HG03520 (cell line): ENCODE measurements around the gene CDK4.

Experiments used
- ATAC-seq: cut with Tn5 transposase; IDR thresholded peaks from one replicate; pipeline ENCODE4 v1.9.1; 2021; ENCODE audit warnings: mild to moderate bottlenecking, moderate library complexity; ENCODE audit not compliant: unreplicated experiment

The CDK4 gene

GRCh38 chr12:57772429-57773322, 20.6 kb upstream of the CDK4 start, which contains the start of gene EEF1AKMT3:
TSS of gene EEF1AKMT3 (plus strand) at chr12:57772614. CDS start at chr12:57772725, 111 bp downstream.
- peak; percentile 4 for ATAC-seq

GRCh38 chr12:57771873-57772428, 19.8 kb upstream of the CDK4 start, which contains the start of gene METTL1:
TSS of gene METTL1 (minus strand) at chr12:57772105. CDS start at chr12:57772083, 22 bp downstream.
- ATAC-seq: peak; percentile 78

DNA sequence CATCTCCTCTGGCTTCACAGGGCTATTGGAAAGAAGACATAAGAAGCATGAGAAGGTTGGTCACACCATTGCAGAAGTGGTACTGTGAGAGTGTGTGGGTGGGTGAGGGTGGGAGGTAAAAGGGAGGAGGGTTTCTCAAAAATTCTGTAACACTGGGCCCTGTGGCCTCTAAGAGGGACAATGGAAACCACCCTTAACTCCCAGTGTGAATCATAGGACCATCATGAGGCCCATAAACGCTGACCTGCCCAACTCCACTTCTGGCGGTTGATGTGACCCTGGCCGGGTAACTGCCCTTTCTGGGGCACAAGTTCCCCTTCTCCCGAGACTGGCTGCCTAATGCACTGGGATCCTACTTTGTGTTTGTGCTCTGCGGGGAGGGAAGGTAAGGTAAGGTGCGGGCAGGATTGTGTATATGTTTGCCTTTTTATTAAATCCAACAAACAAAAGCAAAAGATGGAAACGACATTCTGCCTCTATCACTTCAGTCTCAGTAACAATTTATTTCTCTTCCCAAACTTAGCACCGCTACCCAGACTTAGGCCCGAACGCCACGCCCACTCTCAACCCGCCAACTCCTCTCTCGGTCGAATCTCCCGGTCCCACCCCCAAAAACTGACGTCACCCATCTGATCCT, 19.2 kb upstream of the CDK4 start:
- peak; percentile 65 for ATAC-seq

DNA sequence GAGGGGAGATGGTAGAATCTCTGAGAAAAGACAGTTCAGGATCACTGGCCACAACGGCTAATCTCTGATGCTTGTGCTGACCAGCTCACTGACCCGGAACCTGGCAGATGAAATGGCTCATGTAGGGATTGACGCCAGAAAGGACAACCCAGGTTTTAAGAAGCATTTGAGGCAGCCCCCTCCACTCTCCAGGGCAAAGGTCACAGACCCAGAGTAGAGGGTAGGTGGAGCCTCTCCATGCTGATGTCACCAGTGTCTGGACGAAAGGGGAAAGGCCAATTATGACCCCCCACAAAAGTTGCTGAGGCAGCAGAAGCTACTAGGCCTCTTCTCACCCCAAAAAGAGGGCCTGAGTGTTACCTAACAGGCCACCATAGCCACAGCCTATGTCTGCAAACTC, 18.6 kb upstream of the CDK4 start:
- ATAC-seq: no peak

GRCh38 chr12:57769594-57769993, 17.5 kb upstream of the CDK4 start:
- no peak for ATAC-seq

DNA sequence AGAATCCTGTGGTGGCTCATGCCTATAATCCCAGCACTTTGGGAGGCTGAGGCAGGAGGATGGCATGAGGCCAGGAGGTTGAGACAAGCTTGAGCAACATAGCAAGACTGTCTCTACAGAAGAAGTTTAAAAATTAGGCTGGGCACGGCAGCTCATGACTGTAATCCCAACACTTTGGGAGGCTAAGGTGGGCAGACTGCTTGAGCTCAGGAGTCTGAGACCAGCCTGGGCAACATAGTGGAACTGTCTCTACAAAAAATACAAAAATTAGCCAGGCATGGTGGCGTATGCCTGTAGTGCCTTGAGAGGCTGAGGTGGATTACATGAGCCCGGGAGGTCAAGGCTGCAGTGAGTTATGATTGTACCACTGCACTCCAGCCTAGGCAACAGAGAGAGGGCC, 15.8 kb upstream of the CDK4 start:
- no peak for ATAC-seq

DNA sequence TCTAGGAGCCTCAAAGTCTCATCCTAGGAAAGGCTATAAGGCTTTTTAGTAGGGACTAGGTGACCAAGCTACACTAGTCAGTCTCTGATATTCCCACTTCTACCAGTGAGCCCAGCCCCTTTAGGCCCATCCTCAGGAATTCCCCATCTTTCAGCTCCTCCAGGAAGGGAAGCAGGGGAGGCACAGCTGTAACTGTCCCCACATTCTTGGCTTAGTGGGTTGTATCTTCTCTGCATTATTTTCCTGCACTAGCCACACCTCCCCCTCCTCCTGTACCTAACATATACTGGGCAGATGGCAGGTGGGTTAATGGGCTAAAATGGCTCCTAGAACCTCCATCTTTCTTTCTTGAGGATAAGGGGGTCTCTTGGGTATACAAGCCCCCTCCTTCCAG, 15.2 kb upstream of the CDK4 start:
- no peak for ATAC-seq

DNA sequence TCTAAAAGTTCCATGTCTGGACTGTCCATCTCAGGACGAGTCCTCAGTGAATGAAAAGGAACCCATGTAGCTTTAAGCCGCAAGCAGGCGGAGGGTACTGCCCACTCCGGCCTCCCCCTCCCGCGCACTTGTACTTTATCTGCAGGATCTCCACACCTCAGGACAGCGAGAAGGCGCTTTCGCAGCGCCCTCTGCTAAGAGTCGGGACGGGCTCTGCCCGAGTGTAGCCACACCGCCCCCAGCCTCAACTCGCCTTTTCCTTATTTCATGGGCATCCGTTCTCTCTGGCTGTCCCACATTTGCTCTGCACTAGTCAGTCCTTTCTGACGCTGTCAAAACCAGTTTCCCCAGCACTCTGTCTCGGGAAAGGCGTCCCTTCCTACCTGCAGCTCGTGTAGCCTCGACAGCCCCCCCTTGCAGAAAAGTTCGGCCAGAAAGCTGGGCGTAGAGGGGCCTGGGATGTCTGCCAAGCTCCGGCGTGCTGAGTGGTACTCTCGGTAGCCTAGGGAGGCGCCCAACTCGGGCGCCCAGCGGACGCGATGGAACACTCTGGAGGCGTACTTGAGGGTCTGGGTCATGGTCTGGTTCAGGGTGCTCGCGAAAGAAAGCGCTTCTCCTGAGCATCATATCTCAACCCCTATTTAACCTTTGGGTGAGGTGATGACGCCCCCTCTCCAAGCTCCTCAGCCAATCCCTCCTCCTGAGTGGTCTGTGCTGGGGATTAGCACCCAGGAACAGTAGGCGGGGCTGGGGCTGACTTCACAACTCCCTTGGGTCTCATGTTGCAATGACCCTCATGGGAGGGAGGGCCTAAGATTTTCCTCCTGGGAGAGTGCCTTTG, 14.6 kb upstream of the CDK4 start, which contains the start of gene CYP27B1:
TSS of gene CYP27B1 (minus strand) at position 615 of the 841 bp plus-strand sequence. CDS start at position 578, 37 bp downstream.
- no peak for ATAC-seq

DNA sequence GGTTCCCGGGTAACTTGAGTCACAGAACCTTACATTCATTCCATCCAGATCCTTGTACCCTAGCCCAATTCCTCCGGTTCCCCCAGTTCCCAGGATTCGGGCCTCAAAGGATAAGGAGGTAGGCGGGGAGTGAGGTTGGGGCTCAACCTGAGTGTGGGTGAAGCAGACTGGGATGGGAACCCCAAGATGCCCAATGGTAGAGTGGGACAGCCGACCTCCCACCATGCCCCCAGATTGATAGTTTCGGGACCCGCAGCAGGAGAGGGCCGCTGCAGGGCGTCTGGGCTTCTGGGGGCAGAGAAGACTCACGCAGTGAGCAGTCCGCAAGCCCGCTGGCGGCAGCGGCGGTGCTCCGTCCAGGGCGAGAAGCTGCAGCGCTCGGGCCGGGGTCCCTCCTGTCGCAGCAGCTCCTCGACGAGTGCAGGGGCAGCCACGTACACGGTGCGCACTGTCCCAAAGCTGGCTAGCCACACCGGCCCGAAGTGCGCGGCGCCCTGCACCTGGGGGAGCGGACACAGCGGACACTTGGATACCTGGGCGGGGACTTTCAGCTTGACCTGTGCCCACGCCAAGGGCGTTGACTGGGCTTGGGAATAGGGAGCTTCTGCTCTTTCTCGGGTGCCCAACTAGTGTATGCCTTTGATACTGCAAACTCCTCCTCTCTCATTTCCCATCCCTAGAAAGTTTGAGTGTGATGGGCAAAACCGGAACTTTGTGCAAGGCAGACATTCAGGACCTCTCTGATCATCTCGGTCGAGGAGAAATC, 13.8 kb upstream of the CDK4 start:
- no peak for ATAC-seq

- peak; percentile 54 for ATAC-seq
These were observed 13.0 kb upstream of the CDK4 start for GRCh38 chr12:57765003-57765697.

GRCh38 chr12:57764662-57765002, 12.5 kb upstream of the CDK4 start:
- ATAC-seq: no peak

DNA sequence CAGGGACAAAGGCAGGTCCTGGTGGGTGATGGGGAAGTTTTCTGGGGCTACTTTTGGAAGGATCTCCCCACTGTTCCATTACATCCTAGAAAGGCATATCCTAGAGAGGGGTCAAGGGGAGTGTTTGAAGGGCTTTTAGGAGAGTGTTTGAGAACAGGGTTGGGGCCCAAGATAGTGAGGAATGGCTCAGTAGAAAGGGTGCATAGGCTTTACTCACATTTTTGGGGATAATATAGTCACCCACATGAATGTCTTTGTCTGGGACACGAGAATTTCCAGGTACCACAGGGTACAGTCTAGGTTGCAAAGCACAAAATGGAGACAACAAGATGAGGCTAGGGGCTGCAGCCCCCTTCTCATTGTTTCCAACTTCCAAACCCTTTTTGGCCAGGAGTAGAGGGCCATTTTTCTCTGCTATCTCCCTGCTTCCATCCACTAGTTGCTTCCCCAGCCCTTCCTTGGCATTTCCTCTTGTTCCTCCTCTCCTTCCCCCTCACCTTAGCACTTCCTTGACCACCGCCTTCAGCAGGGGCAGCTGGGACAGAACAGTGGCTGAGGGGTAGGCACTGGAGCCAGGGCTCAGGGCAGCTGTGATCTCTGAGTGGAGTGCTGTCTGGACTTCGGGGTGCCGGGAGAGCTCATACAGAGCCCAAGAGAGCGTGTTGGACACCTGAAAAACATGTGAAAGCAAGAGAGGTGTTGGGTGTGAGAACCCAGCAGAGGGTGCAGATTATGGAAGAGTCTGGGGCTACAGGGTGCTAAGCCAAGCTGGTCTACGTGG, 12.0 kb upstream of the CDK4 start:
- ATAC-seq: no peak

DNA sequence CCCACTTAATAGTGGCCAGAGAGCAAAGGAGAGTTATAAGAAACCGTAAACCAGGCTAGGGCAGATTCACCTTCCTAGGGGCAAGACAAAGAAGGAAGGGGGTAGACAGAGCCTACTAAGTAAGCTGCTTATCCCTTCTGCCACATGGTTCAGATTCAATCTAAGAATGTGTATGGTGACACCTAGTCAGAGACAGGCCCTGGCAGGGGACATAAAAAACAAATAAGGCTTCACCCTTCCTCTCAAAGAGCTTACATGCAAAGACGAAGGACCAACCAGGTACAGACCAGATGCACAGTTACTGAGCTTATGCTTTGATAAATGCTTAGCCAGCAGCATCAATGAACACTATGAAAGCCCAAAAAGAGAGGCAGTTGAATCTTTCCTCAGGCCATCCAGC, 10.4 kb upstream of the CDK4 start:
- ATAC-seq: no peak

GRCh38 chr12:57761391-57761998, 9.4 kb upstream of the CDK4 start:
- no peak for ATAC-seq

GRCh38 chr12:57760347-57760982, 8.4 kb upstream of the CDK4 start:
- ATAC-seq: no peak

- no peak for ATAC-seq
These were observed 7.4 kb upstream of the CDK4 start for GRCh38 chr12:57759360-57759980.

- no peak for ATAC-seq
These were observed 6.6 kb upstream of the CDK4 start for GRCh38 chr12:57758552-57759359.
